Gastroesophageal sphincter (tissue), 3 donors: ENCODE measurements around the gene RPLP1.

Source experiments
- EP300 ChIP-seq: sonication (generic); formaldehyde crosslinking; IDR thresholded peaks from one replicate; pipeline ENCODE4 v1.6.1; 2017; ENCODE audit warnings: antibody characterized with exemption, mild to moderate bottlenecking
- POLR2A ChIP-seq, 2 donors: fragments of 450-650 bp; IDR thresholded peaks; one replicate each; pipeline ENCODE4 v1.6.1; 2017; ENCODE audit warnings: antibody characterized with exemption in 2 of 2, mild to moderate bottlenecking in 2 of 2, moderate library complexity in 1 of 2
- POLR2AphosphoS5 ChIP-seq: sonication (generic); formaldehyde crosslinking; IDR thresholded peaks from one replicate; pipeline ENCODE4 v1.6.1; 2017; ENCODE audit warnings: antibody characterized with exemption
- TF ChIP-seq, protein P1 (sequence below), 4 experiments: fragments of 200-600 bp in 2 of 4; fragments of 450-650 bp in 2 of 4; sonication (generic) in 1 of 4; IDR thresholded peaks; one replicate each; pipeline ENCODE4 v1.5.1; 2017 to 2019; ENCODE audit warnings: antibody characterized with exemption in 4 of 4, mild to moderate bottlenecking in 2 of 4, moderate library complexity in 2 of 4

DNA sequence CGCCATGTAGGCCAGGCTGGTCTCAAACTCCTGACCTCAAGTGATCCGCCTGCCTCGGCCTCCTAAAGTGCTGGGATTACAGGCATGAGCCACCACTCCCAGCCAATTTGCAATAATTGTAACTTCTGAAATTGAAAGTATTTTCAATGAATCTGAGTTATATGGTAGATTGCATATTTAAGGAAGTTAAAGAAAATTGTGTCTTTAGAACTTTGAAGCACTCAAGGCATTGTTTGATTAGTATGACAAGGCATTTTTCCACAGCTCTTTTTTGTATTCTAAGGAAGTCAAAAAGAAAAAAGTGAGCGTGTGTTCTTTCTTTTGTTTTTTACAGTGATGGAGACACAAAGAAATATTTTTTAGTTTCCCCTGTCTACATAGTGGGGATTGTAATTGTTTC lies 15.7 kb upstream of the RPLP1 start:
- TF ChIP-seq, protein P1, sequence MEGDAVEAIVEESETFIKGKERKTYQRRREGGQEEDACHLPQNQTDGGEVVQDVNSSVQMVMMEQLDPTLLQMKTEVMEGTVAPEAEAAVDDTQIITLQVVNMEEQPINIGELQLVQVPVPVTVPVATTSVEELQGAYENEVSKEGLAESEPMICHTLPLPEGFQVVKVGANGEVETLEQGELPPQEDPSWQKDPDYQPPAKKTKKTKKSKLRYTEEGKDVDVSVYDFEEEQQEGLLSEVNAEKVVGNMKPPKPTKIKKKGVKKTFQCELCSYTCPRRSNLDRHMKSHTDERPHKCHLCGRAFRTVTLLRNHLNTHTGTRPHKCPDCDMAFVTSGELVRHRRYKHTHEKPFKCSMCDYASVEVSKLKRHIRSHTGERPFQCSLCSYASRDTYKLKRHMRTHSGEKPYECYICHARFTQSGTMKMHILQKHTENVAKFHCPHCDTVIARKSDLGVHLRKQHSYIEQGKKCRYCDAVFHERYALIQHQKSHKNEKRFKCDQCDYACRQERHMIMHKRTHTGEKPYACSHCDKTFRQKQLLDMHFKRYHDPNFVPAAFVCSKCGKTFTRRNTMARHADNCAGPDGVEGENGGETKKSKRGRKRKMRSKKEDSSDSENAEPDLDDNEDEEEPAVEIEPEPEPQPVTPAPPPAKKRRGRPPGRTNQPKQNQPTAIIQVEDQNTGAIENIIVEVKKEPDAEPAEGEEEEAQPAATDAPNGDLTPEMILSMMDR (IDR thresholded peaks at IDR 0.05) = no peak
- no peak for TF ChIP-seq POLR2A (IDR thresholded peaks at IDR 0.05)
- no peak for TF ChIP-seq EP300
- no peak for TF ChIP-seq POLR2AphosphoS5
